Activated T-helper 17 cell treated with anti-CD3 and anti-CD28 coated beads, Interleukin-2, amount 50 U/mL, for 72 hours (primary cell): ENCODE data around the gene IL31RA. TPM values are rescaled to one million over a fixed set of nuclear protein-coding genes. Genes with fewer than 3 reads are reported as not detected.
A peak's percentile ranks its signal among the peaks of the same experiment; 100 is the strongest.

Experiments used
- ATAC-seq: fragments of 150-1000 bp; cut with Tn5 transposase; replicated peaks from 2 replicates; pipeline ENCODE4 v1.10.0; 2021; ENCODE audit warnings: mild to moderate bottlenecking, moderate library complexity
- H3K27ac Mint-ChIP-seq: one replicate; pipeline ENCODE4 v1.8.0; 2022; ENCODE audit warnings: mixed read lengths
- H3K27me3 Mint-ChIP-seq: one replicate; pipeline ENCODE4 v1.8.0; 2022; ENCODE audit warnings: mixed read lengths
- H3K36me3 Mint-ChIP-seq: one replicate; pipeline ENCODE4 v1.8.0; 2022; ENCODE audit warnings: low read depth, mild to moderate bottlenecking, mixed read lengths
- H3K4me1 Mint-ChIP-seq: one replicate; pipeline ENCODE4 v1.8.0; 2022; ENCODE audit warnings: mixed read lengths
- H3K4me3 Mint-ChIP-seq: one replicate; pipeline ENCODE4 v1.8.0; 2022; ENCODE audit warnings: mild to moderate bottlenecking, mixed read lengths
- H3K9me3 Mint-ChIP-seq: one replicate; pipeline ENCODE4 v1.8.0; 2022; ENCODE audit warnings: mixed read lengths
- total RNA-seq, 2 donors: library from RNA; stranded (reverse); gene quantifications; one replicate each; pipeline ENCODE4 v1.2.3, GENCODE V29; 2022

IL31RA gene
- total RNA-seq, 2 donors from 2014 or later, result 0.37 TPM; not detected in 1

GRCh38 chr5:55869847-55870246 is 18.7 kb downstream of the IL31RA start:
- no peak for ATAC-seq
- Mint-ChIP-seq H3K27me3 (no peaks in the 10 kb centered on the region), H3K36me3 (no peaks in the 10 kb centered on the region), H3K4me3 (no peak overlapping the region), H3K27ac (no peak overlapping the region), H3K9me3 (no peaks in the 10 kb centered on the region), H3K4me1 (no peaks in the 10 kb centered on the region)

- no peak for ATAC-seq
- no peaks in the 10 kb centered on the region for H3K4me1 Mint-ChIP-seq
- no peak overlapping the region for H3K4me3 Mint-ChIP-seq
- no peaks in the 10 kb centered on the region for H3K27me3 Mint-ChIP-seq
- no peak overlapping the region for H3K27ac Mint-ChIP-seq
- H3K36me3 Mint-ChIP-seq, result no peaks in the 10 kb centered on the region
- H3K9me3 Mint-ChIP-seq, result no peaks in the 10 kb centered on the region
Observed at GRCh38 chr5:55873234-55873633, 22.1 kb downstream of the IL31RA start.

- no peaks in the 10 kb centered on the region for H3K9me3 Mint-ChIP-seq
Observed at GRCh38 chr5:55877655-55878054, 26.5 kb downstream of the IL31RA start.

GRCh38 chr5:55880453-55880852 is 29.3 kb downstream of the IL31RA start:
- Mint-ChIP-seq H3K9me3 (no peaks in the 10 kb centered on the region), H3K27me3 (no peaks in the 10 kb centered on the region), H3K36me3 (no peaks in the 10 kb centered on the region), H3K4me1 (no peaks in the 10 kb centered on the region), H3K27ac (no peak overlapping the region), H3K4me3 (no peak overlapping the region)
- ATAC-seq, result no peak

More at GRCh38 chr5:55877655-55878054, 26.5 kb downstream of the IL31RA start:
- no peak overlapping the region for H3K4me3 Mint-ChIP-seq
- ATAC-seq, result no peak
- H3K27me3 Mint-ChIP-seq, result no peaks in the 10 kb centered on the region
- no peaks in the 10 kb centered on the region for H3K36me3 Mint-ChIP-seq
- no peak overlapping the region for H3K27ac Mint-ChIP-seq
- H3K4me1 Mint-ChIP-seq, result no peaks in the 10 kb centered on the region

GRCh38 chr5:55885359-55885758 is 34.2 kb downstream of the IL31RA start:
- H3K27me3 Mint-ChIP-seq, result peaks cover 4% of the 10 kb centered on the region
- no peak overlapping the region for H3K4me3 Mint-ChIP-seq
- H3K9me3 Mint-ChIP-seq, result no peaks in the 10 kb centered on the region
- H3K36me3 Mint-ChIP-seq, result no peaks in the 10 kb centered on the region
- no peak for ATAC-seq
- H3K4me1 Mint-ChIP-seq, result peaks cover 4% of the 10 kb centered on the region
- H3K27ac Mint-ChIP-seq, result no peak overlapping the region

GRCh38 chr5:55888205-55888604 is 37.0 kb downstream of the IL31RA start:
- Mint-ChIP-seq H3K27me3 (peaks cover 4% of the 10 kb centered on the region), H3K4me3 (no peak overlapping the region), H3K27ac (no peak overlapping the region), H3K4me1 (peaks cover 4% of the 10 kb centered on the region), H3K9me3 (no peaks in the 10 kb centered on the region), H3K36me3 (no peaks in the 10 kb centered on the region)
- ATAC-seq, result no peak

GRCh38 chr5:55892479-55892878 is 41.3 kb downstream of the IL31RA start:
- no peaks in the 10 kb centered on the region for H3K9me3 Mint-ChIP-seq
- H3K4me3 Mint-ChIP-seq, result no peak overlapping the region
- H3K36me3 Mint-ChIP-seq, result no peaks in the 10 kb centered on the region
- H3K27me3 Mint-ChIP-seq, result peaks cover 2% of the 10 kb centered on the region
- H3K4me1 Mint-ChIP-seq, result peaks cover 8% of the 10 kb centered on the region
- H3K27ac Mint-ChIP-seq, result no peak overlapping the region
- no peak for ATAC-seq

- Mint-ChIP-seq H3K36me3 (no peaks in the 10 kb centered on the region), H3K27me3 (peaks cover 4% of the 10 kb centered on the region), H3K9me3 (no peaks in the 10 kb centered on the region), H3K27ac (no peak overlapping the region), H3K4me1 (peaks cover 14% of the 10 kb centered on the region), H3K4me3 (no peak overlapping the region)
- ATAC-seq, result peak; percentile 47
Observed at GRCh38 chr5:55894135-55894534, 43.0 kb downstream of the IL31RA start.

- Mint-ChIP-seq H3K9me3 (no peaks in the 10 kb centered on the region), H3K4me1 (peaks cover 22% of the 10 kb centered on the region), H3K36me3 (no peaks in the 10 kb centered on the region), H3K27ac (no peak overlapping the region), H3K27me3 (peaks cover 4% of the 10 kb centered on the region), H3K4me3 (no peak overlapping the region)
- no peak for ATAC-seq
Observed at GRCh38 chr5:55895346-55895745, 44.2 kb downstream of the IL31RA start.

- no peak for ATAC-seq
- Mint-ChIP-seq H3K4me1 (peaks cover 28% of the 10 kb centered on the region), H3K27me3 (peaks cover 4% of the 10 kb centered on the region)
Observed at GRCh38 chr5:55896238-55896637, 45.1 kb downstream of the IL31RA start.

GRCh38 chr5:55896663-55897062 is 45.5 kb downstream of the IL31RA start:
- H3K27ac Mint-ChIP-seq, result no peak overlapping the region
- H3K9me3 Mint-ChIP-seq, result no peaks in the 10 kb centered on the region
- H3K4me1 Mint-ChIP-seq, result peaks cover 28% of the 10 kb centered on the region
- no peak overlapping the region for H3K4me3 Mint-ChIP-seq
- H3K27me3 Mint-ChIP-seq, result peaks cover 4% of the 10 kb centered on the region
- ATAC-seq, result no peak
- no peaks in the 10 kb centered on the region for H3K36me3 Mint-ChIP-seq

More at GRCh38 chr5:55896238-55896637, 45.1 kb downstream of the IL31RA start:
- H3K27ac Mint-ChIP-seq, result no peak overlapping the region
- H3K4me3 Mint-ChIP-seq, result no peak overlapping the region
- no peaks in the 10 kb centered on the region for H3K9me3 Mint-ChIP-seq
- no peaks in the 10 kb centered on the region for H3K36me3 Mint-ChIP-seq

- Mint-ChIP-seq H3K36me3 (no peaks in the 10 kb centered on the region), H3K9me3 (no peaks in the 10 kb centered on the region), H3K27me3 (peaks cover 4% of the 10 kb centered on the region), H3K4me1 (peaks cover 28% of the 10 kb centered on the region), H3K27ac (peak overlapping the region; percentile 4), H3K4me3 (peak overlapping the region; percentile 38)
- no peak for ATAC-seq
Observed at GRCh38 chr5:55897206-55897894, 46.2 kb downstream of the IL31RA start.

- ATAC-seq, result peak; percentile 64
- H3K27me3 Mint-ChIP-seq, result peaks cover 4% of the 10 kb centered on the region
- peak overlapping the region; percentile 4 for H3K27ac Mint-ChIP-seq
- H3K9me3 Mint-ChIP-seq, result no peaks in the 10 kb centered on the region
- no peaks in the 10 kb centered on the region for H3K36me3 Mint-ChIP-seq
- H3K4me3 Mint-ChIP-seq, result peak overlapping the region; percentile 38
- H3K4me1 Mint-ChIP-seq, result peaks cover 28% of the 10 kb centered on the region
Observed at GRCh38 chr5:55897905-55898304, 46.7 kb downstream of the IL31RA start.

- Mint-ChIP-seq H3K36me3 (no peaks in the 10 kb centered on the region), H3K4me3 (no peak overlapping the region), H3K9me3 (no peaks in the 10 kb centered on the region), H3K27me3 (peaks cover 4% of the 10 kb centered on the region), H3K4me1 (peaks cover 36% of the 10 kb centered on the region), H3K27ac (no peak overlapping the region)
- no peak for ATAC-seq
Observed at GRCh38 chr5:55899344-55899743, 48.2 kb downstream of the IL31RA start.

- ATAC-seq, result peak; percentile 68
- Mint-ChIP-seq H3K36me3 (no peaks in the 10 kb centered on the region), H3K27me3 (peaks cover 4% of the 10 kb centered on the region), H3K27ac (peak overlapping the region; percentile 26), H3K4me1 (peaks cover 35% of the 10 kb centered on the region), H3K4me3 (no peak overlapping the region), H3K9me3 (no peaks in the 10 kb centered on the region)
Observed at GRCh38 chr5:55900068-55900467, 48.9 kb downstream of the IL31RA start.
